HG03558 (cell line): ENCODE data around the gene ZNF891.

Source experiments
- ATAC-seq: cut with Tn5 transposase; IDR thresholded peaks from one replicate; pipeline ENCODE4 v1.9.1; 2021; ENCODE audit warnings: moderate number of reproducible peaks; ENCODE audit not compliant: unreplicated experiment; ENCODE audit errors: extremely low read depth

ZNF891 gene

GRCh38 chr12:133130038-133130807, at the start of gene ZNF891, which contains the start of gene ZNF10:
Gene ZNF891, minus strand, starts transcription at chr12:133130274. Its CDS starts 8,356 bp downstream, at chr12:133121918.
Gene ZNF10, plus strand, starts transcription at chr12:133130627. Its CDS starts 13,866 bp downstream, at chr12:133144493.
- peak; percentile 71 for ATAC-seq

- ATAC-seq, result no peak
These were observed 44.8 kb upstream of the ZNF891 start for GRCh38 chr12:133174901-133175300.

- no peak for ATAC-seq
These were observed 42.4 kb upstream of the ZNF891 start for GRCh38 chr12:133172491-133172890.

- no peak for ATAC-seq
These were observed 35.7 kb upstream of the ZNF891 start for GRCh38 chr12:133165776-133166175.

- no peak for ATAC-seq
These were observed 26.1 kb upstream of the ZNF891 start for GRCh38 chr12:133156125-133156690.

GRCh38 chr12:133145981-133146380, 15.9 kb upstream of the ZNF891 start:
- no peak for ATAC-seq

GRCh38 chr12:133135747-133136146, 5.7 kb upstream of the ZNF891 start:
- no peak for ATAC-seq

- no peak for ATAC-seq
These were observed 694 bp upstream of the ZNF891 start for GRCh38 chr12:133130808-133131128.

GRCh38 chr12:133129368-133130037, 571 bp downstream of the ZNF891 start:
- no peak for ATAC-seq

GRCh38 chr12:133124674-133125073, 5.4 kb downstream of the ZNF891 start:
- no peak for ATAC-seq

GRCh38 chr12:133120385-133121191, 9.5 kb downstream of the ZNF891 start:
- no peak for ATAC-seq

GRCh38 chr12:133108150-133108549, 21.9 kb downstream of the ZNF891 start:
- no peak for ATAC-seq

GRCh38 chr12:133107121-133107520, 23.0 kb downstream of the ZNF891 start:
- ATAC-seq, result no peak

GRCh38 chr12:133106253-133106652, 23.8 kb downstream of the ZNF891 start:
- no peak for ATAC-seq

GRCh38 chr12:133105620-133106019, 24.5 kb downstream of the ZNF891 start:
- no peak for ATAC-seq

- ATAC-seq, result no peak
These were observed 46.7 kb downstream of the ZNF891 start for GRCh38 chr12:133083345-133083744.

- ATAC-seq, result no peak
These were observed 48.8 kb downstream of the ZNF891 start for GRCh38 chr12:133081159-133081780.

GRCh38 chr12:133080368-133081158, 49.5 kb downstream of the ZNF891 start, which contains the start of gene ZNF140:
Gene ZNF140, plus strand, starts transcription at chr12:133080923. Its CDS starts 398 bp downstream, at chr12:133081321.
- ATAC-seq, result peak; percentile 50

GRCh38 chr12:133080026-133080367, 50.1 kb downstream of the ZNF891 start:
- ATAC-seq, result peak; percentile 57
